K562 (cell line): ENCODE measurements around the gene ZFP62. TPM values are rescaled to one million over a fixed set of nuclear protein-coding genes. Genes with fewer than 3 reads are reported as not detected.

Experiments
- CREBBP ChIP-seq: IDR thresholded peaks from one replicate; pipeline ENCODE4 v1.6.1; 2012; ENCODE audit warnings: low read depth, mild to moderate bottlenecking, control low read depth, inconsistent platforms, low read length
- CTBP1 ChIP-seq: fragments of 450-650 bp; IDR thresholded peaks from 2 replicates; pipeline ENCODE4 v1.6.1; 2016; ENCODE audit warnings: borderline replicate concordance
- NCOA4 ChIP-seq: fragments of 450-650 bp; IDR thresholded peaks from 2 replicates; pipeline ENCODE4 v1.6.1; 2018; ENCODE audit warnings: mild to moderate bottlenecking; ENCODE audit not compliant: partially characterized antibody
- NR2C2 ChIP-seq, 2 experiments: fragments of 200-800 bp in 1 of 2; sonication (Bioruptor generic) in 1 of 2; sonication (generic) in 1 of 2; formaldehyde crosslinking in 1 of 2; IDR thresholded peaks; 2 replicates each; pipeline versions ENCODE4 v1.6.1 to v1.8.0; 2016 to 2022; ENCODE audit warnings: mild to moderate bottlenecking in 1 of 2, missing compliant biosample characterization in 1 of 2, missing genetic modification characterization in 1 of 2, missing genetic modification reagents in 1 of 2
- THRAP3 ChIP-seq: fragments of 450-650 bp; IDR thresholded peaks from 2 replicates; pipeline ENCODE4 v1.6.1; 2016; ENCODE audit warnings: mild to moderate bottlenecking, inconsistent platforms, borderline replicate concordance
- ZBTB33 ChIP-seq: sonication (generic); formaldehyde crosslinking; IDR thresholded peaks from 2 replicates; pipeline ENCODE4 v1.8.1; 2023; ENCODE audit warnings: mild to moderate bottlenecking, missing genetic modification reagents
- polyA plus RNA-seq, 8 experiments: library from polyadenylated mRNA; depleted of rRNA in 4 of 8; stranded (reverse) in 5 of 8; unstranded in 3 of 8; fragments of >200 nt; fragmentation: Nextera tagmentation in 2 of 8; fragmentation: Illumina TruSeq in 1 of 8; extraction: Ambion mirVana in 2 of 8; extraction: Trizol in 1 of 8; gene quantifications; 2 replicates each; pipeline versions ENCODE4 v1.2.1 to v1.2.3, GENCODE V29; 2011 to 2014; ENCODE audit warnings: inconsistent platforms in 1 of 8, missing spikeins in 1 of 8
- total RNA-seq, 7 experiments: library from RNA; depleted of rRNA in 6 of 7; stranded (reverse); fragments of >200 nt in 6 of 7; fragmentation: Illumina TruSeq in 2 of 7; extraction: Trizol in 2 of 7; gene quantifications; 2 replicates each; pipeline versions ENCODE4 v1.2.1 to v1.2.3, GENCODE V29; 2011 to 2021; ENCODE audit warnings: low replicate concordance in 1 of 7
- TF ChIP-seq, protein P1 (sequence below), 3 experiments: IDR thresholded peaks in 2 of 3; conservative IDR thresholded peaks in 1 of 3; 2 replicates each; pipeline ENCODE4 v1.5.1; 2011 to 2012; ENCODE audit warnings: low read length in 3 of 3, mild to moderate bottlenecking in 3 of 3, control low read depth in 2 of 3, improper control_type of control experiment in 1 of 3, inconsistent platforms in 1 of 3, low read depth in 1 of 3, mixed read lengths in 1 of 3, moderate library complexity in 1 of 3; ENCODE audit not compliant: insufficient read depth in 2 of 3
- TF ChIP-seq, protein P2 (sequence below), 2 experiments: fragments of 450-650 bp; formaldehyde crosslinking in 1 of 2; IDR thresholded peaks; 2 replicates each; pipeline versions ENCODE4 v1.4.0 to v1.6.1; 2014 to 2020; ENCODE audit warnings: mild to moderate bottlenecking in 2 of 2, borderline replicate concordance in 1 of 2, low read depth in 1 of 2
- TF ChIP-seq, protein P3 (sequence below): sonication (generic); formaldehyde crosslinking; IDR thresholded peaks from 2 replicates; pipeline ENCODE4 v1.8.1; 2023; ENCODE audit warnings: missing genetic modification reagents, mild to moderate bottlenecking, borderline replicate concordance

ZFP62 gene
- total and polyA plus RNA-seq, 9 of the 15 experiments (the other 6 are each of a cell fraction or from before 2014, with no cell fraction given), result 12.2 to 37.5 (median 25.0) TPM

- TF ChIP-seq, protein P1, sequence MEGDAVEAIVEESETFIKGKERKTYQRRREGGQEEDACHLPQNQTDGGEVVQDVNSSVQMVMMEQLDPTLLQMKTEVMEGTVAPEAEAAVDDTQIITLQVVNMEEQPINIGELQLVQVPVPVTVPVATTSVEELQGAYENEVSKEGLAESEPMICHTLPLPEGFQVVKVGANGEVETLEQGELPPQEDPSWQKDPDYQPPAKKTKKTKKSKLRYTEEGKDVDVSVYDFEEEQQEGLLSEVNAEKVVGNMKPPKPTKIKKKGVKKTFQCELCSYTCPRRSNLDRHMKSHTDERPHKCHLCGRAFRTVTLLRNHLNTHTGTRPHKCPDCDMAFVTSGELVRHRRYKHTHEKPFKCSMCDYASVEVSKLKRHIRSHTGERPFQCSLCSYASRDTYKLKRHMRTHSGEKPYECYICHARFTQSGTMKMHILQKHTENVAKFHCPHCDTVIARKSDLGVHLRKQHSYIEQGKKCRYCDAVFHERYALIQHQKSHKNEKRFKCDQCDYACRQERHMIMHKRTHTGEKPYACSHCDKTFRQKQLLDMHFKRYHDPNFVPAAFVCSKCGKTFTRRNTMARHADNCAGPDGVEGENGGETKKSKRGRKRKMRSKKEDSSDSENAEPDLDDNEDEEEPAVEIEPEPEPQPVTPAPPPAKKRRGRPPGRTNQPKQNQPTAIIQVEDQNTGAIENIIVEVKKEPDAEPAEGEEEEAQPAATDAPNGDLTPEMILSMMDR (IDR thresholded peaks at IDR 0.05 in 2 of 3, conservative IDR thresholded peaks at IDR 0.05 in 1 of 3; ENCODE audit: insufficient read depth in 2 of 3, low read depth in 1 of 3, low read length in 3 of 3), result peak; percentile 40 to 58 (median 51); a peak in 5 of 6 replicates
- TF ChIP-seq ZBTB33 (CRISPR knock-in tag) (0 out of 2 replicates have a peak, but pooled peaks have one; percentile 31), NR2C2 (CRISPR knock-in tag; IDR thresholded peaks at IDR 0.05) (no peak), NR2C2 (tag; IDR thresholded peaks at IDR 0.05) (no peak), CTBP1 (peak; percentile 33; the same call in 1 of the 2 replicates), NCOA4 (no peak), THRAP3 (no peak), CREBBP (no peak)
- TF ChIP-seq, protein P2, sequence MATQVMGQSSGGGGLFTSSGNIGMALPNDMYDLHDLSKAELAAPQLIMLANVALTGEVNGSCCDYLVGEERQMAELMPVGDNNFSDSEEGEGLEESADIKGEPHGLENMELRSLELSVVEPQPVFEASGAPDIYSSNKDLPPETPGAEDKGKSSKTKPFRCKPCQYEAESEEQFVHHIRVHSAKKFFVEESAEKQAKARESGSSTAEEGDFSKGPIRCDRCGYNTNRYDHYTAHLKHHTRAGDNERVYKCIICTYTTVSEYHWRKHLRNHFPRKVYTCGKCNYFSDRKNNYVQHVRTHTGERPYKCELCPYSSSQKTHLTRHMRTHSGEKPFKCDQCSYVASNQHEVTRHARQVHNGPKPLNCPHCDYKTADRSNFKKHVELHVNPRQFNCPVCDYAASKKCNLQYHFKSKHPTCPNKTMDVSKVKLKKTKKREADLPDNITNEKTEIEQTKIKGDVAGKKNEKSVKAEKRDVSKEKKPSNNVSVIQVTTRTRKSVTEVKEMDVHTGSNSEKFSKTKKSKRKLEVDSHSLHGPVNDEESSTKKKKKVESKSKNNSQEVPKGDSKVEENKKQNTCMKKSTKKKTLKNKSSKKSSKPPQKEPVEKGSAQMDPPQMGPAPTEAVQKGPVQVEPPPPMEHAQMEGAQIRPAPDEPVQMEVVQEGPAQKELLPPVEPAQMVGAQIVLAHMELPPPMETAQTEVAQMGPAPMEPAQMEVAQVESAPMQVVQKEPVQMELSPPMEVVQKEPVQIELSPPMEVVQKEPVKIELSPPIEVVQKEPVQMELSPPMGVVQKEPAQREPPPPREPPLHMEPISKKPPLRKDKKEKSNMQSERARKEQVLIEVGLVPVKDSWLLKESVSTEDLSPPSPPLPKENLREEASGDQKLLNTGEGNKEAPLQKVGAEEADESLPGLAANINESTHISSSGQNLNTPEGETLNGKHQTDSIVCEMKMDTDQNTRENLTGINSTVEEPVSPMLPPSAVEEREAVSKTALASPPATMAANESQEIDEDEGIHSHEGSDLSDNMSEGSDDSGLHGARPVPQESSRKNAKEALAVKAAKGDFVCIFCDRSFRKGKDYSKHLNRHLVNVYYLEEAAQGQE (IDR thresholded peaks at IDR 0.05; ENCODE audit: borderline replicate concordance), result peak; percentile 24; the same call in 1 of the 2 replicates
- TF ChIP-seq, protein P2 (CRISPR knock-in tag; IDR thresholded peaks at IDR 0.05; ENCODE audit: low read depth), result no peak
- TF ChIP-seq, protein P3, sequence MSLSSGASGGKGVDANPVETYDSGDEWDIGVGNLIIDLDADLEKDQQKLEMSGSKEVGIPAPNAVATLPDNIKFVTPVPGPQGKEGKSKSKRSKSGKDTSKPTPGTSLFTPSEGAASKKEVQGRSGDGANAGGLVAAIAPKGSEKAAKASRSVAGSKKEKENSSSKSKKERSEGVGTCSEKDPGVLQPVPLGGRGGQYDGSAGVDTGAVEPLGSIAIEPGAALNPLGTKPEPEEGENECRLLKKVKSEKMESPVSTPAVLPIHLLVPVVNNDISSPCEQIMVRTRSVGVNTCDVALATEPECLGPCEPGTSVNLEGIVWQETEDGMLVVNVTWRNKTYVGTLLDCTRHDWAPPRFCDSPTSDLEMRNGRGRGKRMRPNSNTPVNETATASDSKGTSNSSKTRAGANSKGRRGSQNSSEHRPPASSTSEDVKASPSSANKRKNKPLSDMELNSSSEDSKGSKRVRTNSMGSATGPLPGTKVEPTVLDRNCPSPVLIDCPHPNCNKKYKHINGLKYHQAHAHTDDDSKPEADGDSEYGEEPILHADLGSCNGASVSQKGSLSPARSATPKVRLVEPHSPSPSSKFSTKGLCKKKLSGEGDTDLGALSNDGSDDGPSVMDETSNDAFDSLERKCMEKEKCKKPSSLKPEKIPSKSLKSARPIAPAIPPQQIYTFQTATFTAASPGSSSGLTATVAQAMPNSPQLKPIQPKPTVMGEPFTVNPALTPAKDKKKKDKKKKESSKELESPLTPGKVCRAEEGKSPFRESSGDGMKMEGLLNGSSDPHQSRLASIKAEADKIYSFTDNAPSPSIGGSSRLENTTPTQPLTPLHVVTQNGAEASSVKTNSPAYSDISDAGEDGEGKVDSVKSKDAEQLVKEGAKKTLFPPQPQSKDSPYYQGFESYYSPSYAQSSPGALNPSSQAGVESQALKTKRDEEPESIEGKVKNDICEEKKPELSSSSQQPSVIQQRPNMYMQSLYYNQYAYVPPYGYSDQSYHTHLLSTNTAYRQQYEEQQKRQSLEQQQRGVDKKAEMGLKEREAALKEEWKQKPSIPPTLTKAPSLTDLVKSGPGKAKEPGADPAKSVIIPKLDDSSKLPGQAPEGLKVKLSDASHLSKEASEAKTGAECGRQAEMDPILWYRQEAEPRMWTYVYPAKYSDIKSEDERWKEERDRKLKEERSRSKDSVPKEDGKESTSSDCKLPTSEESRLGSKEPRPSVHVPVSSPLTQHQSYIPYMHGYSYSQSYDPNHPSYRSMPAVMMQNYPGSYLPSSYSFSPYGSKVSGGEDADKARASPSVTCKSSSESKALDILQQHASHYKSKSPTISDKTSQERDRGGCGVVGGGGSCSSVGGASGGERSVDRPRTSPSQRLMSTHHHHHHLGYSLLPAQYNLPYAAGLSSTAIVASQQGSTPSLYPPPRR (CRISPR knock-in tag), result no peak
Measured at GRCh38 chr5:180813420-180813819, 47.7 kb downstream of the ZFP62 start (continued).
